ENCODE results near the gene PRKCE. TPM values are rescaled to one million over a fixed set of nuclear protein-coding genes. Genes with fewer than 3 reads are reported as not detected.
"Not testable (repeated sequence)": the region's sequence is repeated elsewhere in the genome, so short reads cannot be mapped to it uniquely, and the experiment has no call there.

The PRKCE gene
- total and polyA plus RNA-seq, 7 donors, result 3.0 to 21.9 (median 15.8) TPM

- Histone ChIP-seq H3K4me1 (no peaks in the 10 kb centered on the region), H3K27ac (no peak overlapping the region), H3K27me3 (no peaks in the 10 kb centered on the region), H3K36me3 (no peaks in the 10 kb centered on the region), H3K4me3 (no peak overlapping the region), H3K9me3 (no peaks in the 10 kb centered on the region)
- intact Hi-C loops (cut with DNase I), result no loop called here
- no peak for TF ChIP-seq CTCF (IDR thresholded peaks at IDR 0.05)
- no peak for TF ChIP-seq POLR2A (IDR thresholded peaks at IDR 0.05)
- TF ChIP-seq POLR2AphosphoS5 (IDR thresholded peaks at IDR 0.05), result no peak
- TF ChIP-seq EP300 (IDR thresholded peaks at IDR 0.05), result no peak
- DNase-seq, result no peak
- 87 to 88% methylated on average over 1 of the region's 1 CpG for WGBS, 2 donors
Observed at GRCh38 chr2:46202453-46202852, 551.0 kb downstream of the PRKCE start.

- 83 to 92% methylated on average over 5 of the region's 5 CpGs for WGBS, 2 donors
- TF ChIP-seq POLR2AphosphoS5 (IDR thresholded peaks at IDR 0.05) (no peak), CTCF (IDR thresholded peaks at IDR 0.05) (no peak), POLR2A (IDR thresholded peaks at IDR 0.05) (no peak)
- Histone ChIP-seq H3K27me3 (no peaks in the 10 kb centered on the region), H3K4me3 (no peak overlapping the region), H3K27ac (no peak overlapping the region), H3K9me3 (no peaks in the 10 kb centered on the region), H3K4me1 (no peaks in the 10 kb centered on the region), H3K36me3 (no peaks in the 10 kb centered on the region)
- DNase-seq, result no peak
- intact Hi-C loops (cut with DNase I), result no loop called here
Observed at GRCh38 chr2:46202987-46203386, 551.5 kb downstream of the PRKCE start.

GRCh38 chr2:46203636-46204035 lies 552.2 kb downstream of the PRKCE start:
- intact Hi-C loops (cut with DNase I); DNase-seq; H3K9me3 ChIP-seq; H3K4me1 ChIP-seq; H3K27me3 ChIP-seq; H3K27ac ChIP-seq; H3K4me3 ChIP-seq; H3K36me3 ChIP-seq: not testable (repeated sequence)
- 43 to 79% methylated on average over 11 of the region's 11 CpGs for WGBS, 2 donors

- Histone ChIP-seq H3K27ac (no peak overlapping the region), H3K4me1 (no peaks in the 10 kb centered on the region), H3K4me3 (no peak overlapping the region), H3K27me3 (no peaks in the 10 kb centered on the region), H3K36me3 (no peaks in the 10 kb centered on the region), H3K9me3 (peaks cover 0 to 8% (median 2%) of the 10 kb centered on the region in 4 donors)
- no peak for TF ChIP-seq POLR2AphosphoS5 (IDR thresholded peaks at IDR 0.05)
- TF ChIP-seq EP300 (IDR thresholded peaks at IDR 0.05), result no peak
- TF ChIP-seq POLR2A (IDR thresholded peaks at IDR 0.05), result no peak
- no peak for TF ChIP-seq CTCF (IDR thresholded peaks at IDR 0.05)
- 79 to 90% methylated on average over 4 of the region's 4 CpGs for WGBS, 2 donors
- DNase-seq, result no peak
- intact Hi-C loops (cut with DNase I), result no loop called here
Observed at GRCh38 chr2:46207591-46207990, 556.1 kb downstream of the PRKCE start.

- no peak for DNase-seq
- Histone ChIP-seq H3K4me3 (no peak overlapping the region), H3K36me3 (no peaks in the 10 kb centered on the region), H3K9me3 (peaks cover 0 to 8% (median 2%) of the 10 kb centered on the region in 4 donors), H3K4me1 (no peaks in the 10 kb centered on the region), H3K27ac (no peak overlapping the region), H3K27me3 (no peaks in the 10 kb centered on the region)
- intact Hi-C loops (cut with DNase I), result no loop called here
- TF ChIP-seq POLR2AphosphoS5 (IDR thresholded peaks at IDR 0.05), result no peak
- TF ChIP-seq CTCF (IDR thresholded peaks at IDR 0.05), result no peak
- no peak for TF ChIP-seq POLR2A (IDR thresholded peaks at IDR 0.05)
- no peak for TF ChIP-seq EP300 (IDR thresholded peaks at IDR 0.05)
- WGBS, 2 donors, result 95 to 97% methylated on average over 1 of the region's 1 CpG
Observed at GRCh38 chr2:46208766-46209165, 557.3 kb downstream of the PRKCE start.

Data from sigmoid colon (tissue), 7 donors.